Nephron (organoid): ENCODE data around the gene CHCHD6.

Source experiments
- H3K27ac Mint-ChIP-seq, 3 experiments: 2 replicates each; pipeline ENCODE4 v1.8.0; 2020; ENCODE audit warnings: mixed read lengths in 3 of 3, mild to moderate bottlenecking in 2 of 3, moderate library complexity in 1 of 3
- H3K27me3 Mint-ChIP-seq: 2 replicates; pipeline ENCODE4 v1.8.0; 2021; ENCODE audit warnings: low read depth, mild to moderate bottlenecking, moderate library complexity, mixed read lengths
- H3K36me3 Mint-ChIP-seq: 2 replicates; pipeline ENCODE4 v1.8.0; 2020; ENCODE audit warnings: low read depth, mixed read lengths
- H3K4me1 Mint-ChIP-seq: 2 replicates; pipeline ENCODE4 v1.8.0; 2020; ENCODE audit warnings: mixed read lengths
- H3K4me3 Mint-ChIP-seq, 3 experiments: 2 replicates each; pipeline ENCODE4 v1.8.0; 2020; ENCODE audit warnings: mild to moderate bottlenecking in 3 of 3, mixed read lengths in 3 of 3, moderate library complexity in 2 of 3
- H3K9me3 Mint-ChIP-seq: 2 replicates; pipeline ENCODE4 v1.8.0; 2020; ENCODE audit warnings: mixed read lengths
- TF ChIP-seq, protein P1 (sequence below), 3 experiments: fragments of 200-600 bp; sonication (generic); IDR thresholded peaks; one replicate each; pipeline ENCODE4 v1.5.0; 2021; ENCODE audit warnings: antibody characterized with exemption in 3 of 3; ENCODE audit not compliant: unreplicated experiment in 3 of 3

The CHCHD6 gene

DNA sequence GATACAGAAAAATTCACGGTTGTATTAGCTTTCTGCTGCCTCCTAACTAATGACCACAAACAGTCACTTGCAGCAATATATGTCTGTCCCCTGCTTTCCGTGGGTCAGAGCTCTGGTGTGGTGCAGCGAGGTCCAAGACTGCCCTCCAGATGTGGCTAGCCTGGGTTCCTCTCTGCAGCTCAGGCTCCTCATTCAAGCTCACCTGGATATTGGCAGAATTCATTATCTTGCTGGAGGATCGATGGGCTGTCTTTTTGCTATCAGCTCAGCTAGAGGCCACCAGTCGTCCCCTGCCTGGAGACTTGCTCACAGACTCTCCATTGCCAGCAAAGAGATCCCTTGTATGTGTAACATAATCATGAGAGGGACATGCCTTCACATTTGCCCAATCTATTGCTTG, 266.1 kb downstream of the CHCHD6 start:
- no peak overlapping the region for H3K4me3 Mint-ChIP-seq
- peaks cover 6% of the 10 kb centered on the region for H3K36me3 Mint-ChIP-seq
- TF ChIP-seq, protein P1, sequence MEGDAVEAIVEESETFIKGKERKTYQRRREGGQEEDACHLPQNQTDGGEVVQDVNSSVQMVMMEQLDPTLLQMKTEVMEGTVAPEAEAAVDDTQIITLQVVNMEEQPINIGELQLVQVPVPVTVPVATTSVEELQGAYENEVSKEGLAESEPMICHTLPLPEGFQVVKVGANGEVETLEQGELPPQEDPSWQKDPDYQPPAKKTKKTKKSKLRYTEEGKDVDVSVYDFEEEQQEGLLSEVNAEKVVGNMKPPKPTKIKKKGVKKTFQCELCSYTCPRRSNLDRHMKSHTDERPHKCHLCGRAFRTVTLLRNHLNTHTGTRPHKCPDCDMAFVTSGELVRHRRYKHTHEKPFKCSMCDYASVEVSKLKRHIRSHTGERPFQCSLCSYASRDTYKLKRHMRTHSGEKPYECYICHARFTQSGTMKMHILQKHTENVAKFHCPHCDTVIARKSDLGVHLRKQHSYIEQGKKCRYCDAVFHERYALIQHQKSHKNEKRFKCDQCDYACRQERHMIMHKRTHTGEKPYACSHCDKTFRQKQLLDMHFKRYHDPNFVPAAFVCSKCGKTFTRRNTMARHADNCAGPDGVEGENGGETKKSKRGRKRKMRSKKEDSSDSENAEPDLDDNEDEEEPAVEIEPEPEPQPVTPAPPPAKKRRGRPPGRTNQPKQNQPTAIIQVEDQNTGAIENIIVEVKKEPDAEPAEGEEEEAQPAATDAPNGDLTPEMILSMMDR (IDR thresholded peaks at IDR 0.05; ENCODE audit: unreplicated experiment in 3 of 3), result no peak
- H3K27me3 Mint-ChIP-seq, result peaks cover 3% of the 10 kb centered on the region
- H3K9me3 Mint-ChIP-seq, result peaks cover 13% of the 10 kb centered on the region
- peaks cover 17% of the 10 kb centered on the region for H3K4me1 Mint-ChIP-seq
- no peak overlapping the region for H3K27ac Mint-ChIP-seq

GRCh38 chr3:126970921-126971320, 266.9 kb downstream of the CHCHD6 start:
- no peak overlapping the region for H3K4me3 Mint-ChIP-seq
- TF ChIP-seq, protein P1 (IDR thresholded peaks at IDR 0.05; ENCODE audit: unreplicated experiment in 3 of 3), result no peak
- peaks cover 4% of the 10 kb centered on the region for H3K27me3 Mint-ChIP-seq
- H3K36me3 Mint-ChIP-seq, result peaks cover 9% of the 10 kb centered on the region
- H3K9me3 Mint-ChIP-seq, result peaks cover 15% of the 10 kb centered on the region
- peaks cover 17% of the 10 kb centered on the region for H3K4me1 Mint-ChIP-seq
- no peak overlapping the region for H3K27ac Mint-ChIP-seq

DNA sequence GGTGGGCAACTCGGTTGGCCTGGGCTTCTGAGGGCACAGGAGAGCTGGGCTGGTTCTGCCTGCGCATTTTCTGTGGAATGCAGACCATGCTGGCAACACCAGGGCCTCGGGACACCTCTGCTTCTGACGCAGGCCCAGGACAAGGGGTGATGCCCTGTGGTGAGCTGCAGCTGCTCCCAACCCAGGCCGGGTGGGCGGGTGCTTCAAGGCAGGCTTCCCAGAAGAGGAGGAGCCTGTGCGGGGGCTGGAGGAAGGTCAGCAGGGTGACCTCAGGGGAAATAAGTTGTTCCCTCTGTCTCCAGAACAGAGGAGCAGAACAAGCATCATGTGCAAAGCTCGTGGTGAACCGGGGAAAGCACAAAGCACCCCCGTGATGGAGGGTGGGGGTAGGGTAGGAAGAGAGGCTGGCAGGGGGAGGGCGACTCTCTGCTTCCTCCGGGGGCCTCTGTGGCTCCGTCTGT, 267.9 kb downstream of the CHCHD6 start:
- Mint-ChIP-seq H3K27me3 (peaks cover 4% of the 10 kb centered on the region), H3K27ac (no peak overlapping the region), H3K4me1 (peaks cover 17% of the 10 kb centered on the region), H3K9me3 (peaks cover 15% of the 10 kb centered on the region), H3K36me3 (peaks cover 9% of the 10 kb centered on the region), H3K4me3 (no peak overlapping the region)
- TF ChIP-seq, protein P1 (IDR thresholded peaks at IDR 0.05; ENCODE audit: unreplicated experiment in 3 of 3), result no peak

GRCh38 chr3:126972866-126973265, 268.8 kb downstream of the CHCHD6 start:
- Mint-ChIP-seq H3K36me3 (peaks cover 9% of the 10 kb centered on the region), H3K4me3 (no peak overlapping the region), H3K4me1 (peaks cover 17% of the 10 kb centered on the region), H3K9me3 (peaks cover 15% of the 10 kb centered on the region), H3K27me3 (peaks cover 4% of the 10 kb centered on the region), H3K27ac (no peak overlapping the region)
- TF ChIP-seq, protein P1 (IDR thresholded peaks at IDR 0.05; ENCODE audit: unreplicated experiment in 3 of 3), result no peak

GRCh38 chr3:126973814-126974213, 269.8 kb downstream of the CHCHD6 start:
- no peak overlapping the region for H3K27ac Mint-ChIP-seq
- no peak overlapping the region for H3K4me3 Mint-ChIP-seq
- peaks cover 8% of the 10 kb centered on the region for H3K27me3 Mint-ChIP-seq
- TF ChIP-seq, protein P1 (IDR thresholded peaks at IDR 0.05; ENCODE audit: unreplicated experiment in 3 of 3), result no peak
- peaks cover 9% of the 10 kb centered on the region for H3K36me3 Mint-ChIP-seq
- peaks cover 9% of the 10 kb centered on the region for H3K4me1 Mint-ChIP-seq
- H3K9me3 Mint-ChIP-seq, result peaks cover 18% of the 10 kb centered on the region

- Mint-ChIP-seq H3K27me3 (peaks cover 15% of the 10 kb centered on the region), H3K4me3 (no peak overlapping the region), H3K27ac (no peak overlapping the region), H3K36me3 (peaks cover 9% of the 10 kb centered on the region), H3K4me1 (no peaks in the 10 kb centered on the region), H3K9me3 (peaks cover 18% of the 10 kb centered on the region)
- TF ChIP-seq, protein P1 (IDR thresholded peaks at IDR 0.05; ENCODE audit: unreplicated experiment in 3 of 3), result no peak
Observed at GRCh38 chr3:126974756-126975155, 270.7 kb downstream of the CHCHD6 start.
